Muscle of leg (tissue), 11 donors: Measurements from ENCODE around the gene MAML2. TPM values are rescaled to one million over a fixed set of nuclear protein-coding genes. Genes with fewer than 3 reads are reported as not detected.

ENCODE experiments used
- DNase-seq: peaks from one replicate; pipeline ENCODE4 v3.0.0; 2013
- H3K27ac ChIP-seq: one replicate; pipeline ENCODE4 v1.5.1; 2013; ENCODE audit warnings: mild to moderate bottlenecking, low read length, control low read depth
- H3K27me3 ChIP-seq: one replicate; pipeline ENCODE4 v1.6.1; 2013; ENCODE audit warnings: low read length; ENCODE audit not compliant: control insufficient read depth, insufficient read depth
- H3K36me3 ChIP-seq: one replicate; pipeline ENCODE4 v1.6.1; 2013; ENCODE audit warnings: low read length; ENCODE audit not compliant: control insufficient read depth, insufficient read depth
- H3K4me1 ChIP-seq: one replicate; pipeline ENCODE4 v1.6.1; 2013; ENCODE audit warnings: low read length; ENCODE audit not compliant: control insufficient read depth, insufficient read depth
- H3K4me3 ChIP-seq: one replicate; pipeline ENCODE4 v1.5.1; 2013; ENCODE audit warnings: low read length, control low read depth
- H3K9me3 ChIP-seq: replicated peaks from 2 replicates; pipeline ENCODE4 v1.6.1; 2013; ENCODE audit warnings: low read depth, low read length; ENCODE audit not compliant: control insufficient read depth
- WGBS: methylation state at CpG from one replicate; pipeline ENCODE4 v1.1.5; 2013; ENCODE audit warnings: missing lambda C conversion rate; ENCODE audit not compliant: insufficient coverage; 5-methylcytosine and 5-hydroxymethylcytosine counted together
- polyA plus RNA-seq, 8 donors: library from polyadenylated mRNA; unstranded; fragments of 120-200 nt; gene quantifications; one replicate each; pipeline versions ENCODE4 v1.2.1 to v1.2.3, GENCODE V29; 2013; ENCODE audit warnings: inconsistent platforms in 1 of 8, low replicate concordance in 1 of 8; ENCODE audit not compliant: insufficient read length in 8 of 8, insufficient read depth in 1 of 8
- total RNA-seq: library from RNA; stranded (reverse); fragments of 120-200 nt; gene quantifications from one replicate; pipeline ENCODE4 v1.2.4, GENCODE V29; 2013

Gene MAML2
- total and polyA plus RNA-seq, 9 donors = 4.0 to 7.8 (median 5.7) TPM

- H3K4me3 ChIP-seq = no peak overlapping the region
- no peaks in the 10 kb centered on the region for H3K36me3 ChIP-seq
- no peaks in the 10 kb centered on the region for H3K9me3 ChIP-seq
- H3K27me3 ChIP-seq = no peaks in the 10 kb centered on the region
- peaks cover 2% of the 10 kb centered on the region for H3K4me1 ChIP-seq
- WGBS = no CpG with 5 or more reads among the region's 3 CpGs
- H3K27ac ChIP-seq = no peak overlapping the region
- DNase-seq = no peak
Measured at GRCh38 chr11:96055706-96056387, 287.1 kb downstream of the MAML2 start.

- H3K27ac ChIP-seq = no peak overlapping the region
- WGBS = no CpG with 5 or more reads among the region's 2 CpGs
- peaks cover 2% of the 10 kb centered on the region for H3K4me1 ChIP-seq
- peak; percentile 72 for DNase-seq
- no peaks in the 10 kb centered on the region for H3K9me3 ChIP-seq
- H3K36me3 ChIP-seq = no peaks in the 10 kb centered on the region
- no peak overlapping the region for H3K4me3 ChIP-seq
- no peaks in the 10 kb centered on the region for H3K27me3 ChIP-seq
Measured at GRCh38 chr11:96054870-96055705, 287.9 kb downstream of the MAML2 start.

- H3K36me3 ChIP-seq = no peaks in the 10 kb centered on the region
- no peaks in the 10 kb centered on the region for H3K9me3 ChIP-seq
- no peaks in the 10 kb centered on the region for H3K27me3 ChIP-seq
- DNase-seq = peak; percentile 60
- H3K4me3 ChIP-seq = no peak overlapping the region
- H3K27ac ChIP-seq = peak overlapping the region; percentile 40
- no CpG with 5 or more reads among the region's 2 CpGs for WGBS
- peaks cover 2% of the 10 kb centered on the region for H3K4me1 ChIP-seq
Measured at GRCh38 chr11:96052921-96053651, 289.9 kb downstream of the MAML2 start.

- Histone ChIP-seq H3K27ac (no peak overlapping the region), H3K36me3 (no peaks in the 10 kb centered on the region), H3K27me3 (no peaks in the 10 kb centered on the region), H3K4me1 (peaks cover 2% of the 10 kb centered on the region), H3K4me3 (no peak overlapping the region), H3K9me3 (no peaks in the 10 kb centered on the region)
- no CpG with 5 or more reads among the region's 1 CpG for WGBS
- DNase-seq = no peak
Measured at GRCh38 chr11:96051820-96052219, 291.2 kb downstream of the MAML2 start.

- Histone ChIP-seq H3K4me3 (no peak overlapping the region), H3K27ac (no peak overlapping the region), H3K36me3 (no peaks in the 10 kb centered on the region), H3K27me3 (no peaks in the 10 kb centered on the region), H3K4me1 (peaks cover 11% of the 10 kb centered on the region), H3K9me3 (no peaks in the 10 kb centered on the region)
- peak; percentile 59 for DNase-seq
- no CpG with 5 or more reads among the region's 1 CpG for WGBS
Measured at GRCh38 chr11:96050435-96051182, 292.4 kb downstream of the MAML2 start.

DNA sequence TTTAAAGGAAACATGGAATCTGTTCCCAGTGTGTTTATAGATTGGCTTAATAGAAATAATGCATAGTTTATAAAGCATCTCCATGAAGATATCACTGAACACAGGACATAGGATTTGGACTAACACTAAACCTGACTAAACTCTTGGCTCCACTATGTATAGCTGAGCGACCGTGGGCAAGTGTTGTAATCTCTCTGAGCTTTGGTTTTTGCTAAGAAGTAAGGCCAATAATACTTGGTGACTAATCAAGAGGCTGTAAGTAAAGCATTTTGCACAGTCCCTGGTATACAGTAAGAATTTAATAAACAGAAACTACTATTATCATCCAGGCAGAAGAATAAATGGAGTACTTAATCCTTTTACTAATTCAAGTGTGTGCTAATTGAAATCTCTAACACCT, 293.6 kb downstream of the MAML2 start:
- Histone ChIP-seq H3K9me3 (no peaks in the 10 kb centered on the region), H3K27ac (no peak overlapping the region)

GRCh38 chr11:96045622-96046456, 297.2 kb downstream of the MAML2 start:
- peak; percentile 90 for DNase-seq
- no peaks in the 10 kb centered on the region for H3K36me3 ChIP-seq
- no peaks in the 10 kb centered on the region for H3K27me3 ChIP-seq
- no peaks in the 10 kb centered on the region for H3K9me3 ChIP-seq
- H3K4me3 ChIP-seq = no peak overlapping the region
- 0% methylated on average over 3 of the region's 11 CpGs for WGBS
- peaks cover 16% of the 10 kb centered on the region for H3K4me1 ChIP-seq
- peak overlapping the region; percentile 55 for H3K27ac ChIP-seq

More for the DNA sequence above, 293.6 kb downstream of the MAML2 start:
- no CpG with 5 or more reads among the region's 2 CpGs for WGBS
- Histone ChIP-seq H3K36me3 (no peaks in the 10 kb centered on the region), H3K4me1 (peaks cover 11% of the 10 kb centered on the region), H3K27me3 (no peaks in the 10 kb centered on the region), H3K4me3 (no peak overlapping the region)
- DNase-seq = no peak

GRCh38 chr11:96044747-96045146, 298.2 kb downstream of the MAML2 start:
- whole genome bisulfite sequencing = 100% methylated on average over 1 of the region's 2 CpGs
- peaks cover 16% of the 10 kb centered on the region for H3K4me1 ChIP-seq
- no peaks in the 10 kb centered on the region for H3K36me3 ChIP-seq
- H3K4me3 ChIP-seq = no peak overlapping the region
- H3K9me3 ChIP-seq = no peaks in the 10 kb centered on the region
- no peak overlapping the region for H3K27ac ChIP-seq
- DNase-seq = no peak
- no peaks in the 10 kb centered on the region for H3K27me3 ChIP-seq

- no peaks in the 10 kb centered on the region for H3K36me3 ChIP-seq
- H3K27ac ChIP-seq = no peak overlapping the region
- DNase-seq = no peak
- H3K27me3 ChIP-seq = no peaks in the 10 kb centered on the region
- H3K4me3 ChIP-seq = no peak overlapping the region
- H3K9me3 ChIP-seq = no peaks in the 10 kb centered on the region
- peaks cover 16% of the 10 kb centered on the region for H3K4me1 ChIP-seq
Measured at GRCh38 chr11:96044311-96044710, 298.7 kb downstream of the MAML2 start.
